K562 treated with DMSO at 1 percent for 24 hours (cell line): ENCODE results near the gene TSPY9. TPM values are rescaled to one million over a fixed set of nuclear protein-coding genes. Genes with fewer than 3 reads are reported as not detected.

ENCODE experiments used
- total RNA-seq: library from RNA; unstranded; fragments of 300-600 nt; gene quantifications from 2 replicates; pipeline ENCODE4 v1.2.3, GENCODE V29; 2022; ENCODE audit warnings: low read depth; ENCODE audit not compliant: insufficient read depth

TSPY9 gene, protein sequence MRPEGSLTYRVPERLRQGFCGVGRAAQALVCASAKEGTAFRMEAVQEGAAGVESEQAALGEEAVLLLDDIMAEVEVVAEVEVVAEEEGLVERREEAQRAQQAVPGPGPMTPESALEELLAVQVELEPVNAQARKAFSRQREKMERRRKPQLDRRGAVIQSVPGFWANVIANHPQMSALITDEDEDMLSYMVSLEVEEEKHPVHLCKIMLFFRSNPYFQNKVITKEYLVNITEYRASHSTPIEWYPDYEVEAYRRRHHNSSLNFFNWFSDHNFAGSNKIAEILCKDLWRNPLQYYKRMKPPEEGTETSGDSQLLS
- total RNA-seq: not detected in 2 replicates

DNA sequence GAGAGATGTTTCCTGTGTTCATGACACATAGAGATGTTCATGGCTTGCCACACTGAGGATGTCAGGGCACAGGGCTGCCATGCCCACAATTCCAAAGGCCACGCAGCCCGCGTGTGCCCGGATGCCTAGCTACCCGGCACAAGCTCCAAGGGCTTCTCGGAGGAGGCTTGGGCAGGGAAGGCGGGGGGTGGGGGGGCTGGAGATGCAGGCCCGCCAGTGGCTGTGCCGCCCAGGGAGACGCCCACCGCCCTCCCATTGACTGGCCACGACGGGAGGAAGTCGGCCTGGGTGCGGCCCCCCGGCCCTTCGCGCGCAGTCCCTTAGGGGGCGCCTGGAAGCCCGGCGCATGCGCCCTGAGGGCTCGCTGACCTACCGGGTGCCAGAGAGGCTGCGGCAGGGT is at the start of gene TSPY9:
Gene TSPY9, plus strand, starts transcription at position 301 of the 400 bp plus-strand sequence. Its CDS starts 46 bp downstream, at position 347.

DNA sequence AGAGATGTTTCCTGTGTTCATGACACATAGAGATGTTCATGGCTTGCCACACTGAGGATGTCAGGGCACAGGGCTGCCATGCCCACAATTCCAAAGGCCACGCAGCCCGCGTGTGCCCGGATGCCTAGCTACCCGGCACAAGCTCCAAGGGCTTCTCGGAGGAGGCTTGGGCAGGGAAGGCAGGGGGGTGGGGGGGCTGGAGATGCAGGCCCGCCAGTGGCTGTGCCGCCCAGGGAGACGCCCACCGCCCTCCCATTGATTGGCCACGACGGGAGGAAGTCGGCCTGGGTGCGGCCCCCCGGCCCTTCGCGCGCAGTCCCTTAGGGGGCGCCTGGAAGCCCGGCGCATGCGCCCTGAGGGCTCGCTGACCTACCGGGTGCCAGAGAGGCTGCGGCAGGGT is 20.4 kb upstream of the TSPY9 start, which contains the start of gene TSPY1:
Gene TSPY1, plus strand, starts transcription at position 301 of the 400 bp plus-strand sequence. Its CDS starts 46 bp downstream, at position 347.

DNA sequence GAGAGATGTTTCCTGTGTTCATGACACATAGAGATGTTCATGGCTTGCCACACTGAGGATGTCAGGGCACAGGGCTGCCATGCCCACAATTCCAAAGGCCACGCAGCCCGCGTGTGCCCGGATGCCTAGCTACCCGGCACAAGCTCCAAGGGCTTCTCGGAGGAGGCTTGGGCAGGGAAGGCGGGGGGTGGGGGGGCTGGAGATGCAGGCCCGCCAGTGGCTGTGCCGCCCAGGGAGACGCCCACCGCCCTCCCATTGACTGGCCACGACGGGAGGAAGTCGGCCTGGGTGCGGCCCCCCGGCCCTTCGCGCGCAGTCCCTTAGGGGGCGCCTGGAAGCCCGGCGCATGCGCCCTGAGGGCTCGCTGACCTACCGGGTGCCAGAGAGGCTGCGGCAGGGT is 40.5 kb downstream of the TSPY9 start, which contains the start of gene TSPY10:
Gene TSPY10, plus strand, starts transcription at position 301 of the 400 bp plus-strand sequence. Its CDS starts 46 bp downstream, at position 347.

Other genes with a start within 250 kb of the TSPY9 start
- not detected in 2 replicates for gene TSPY4, start 149.8 kb upstream of the TSPY9 start, total RNA-seq
- gene TSPY8, start 129.5 kb upstream of the TSPY9 start, total RNA-seq: not detected in 2 replicates
- gene TSPY3, start 88.8 kb upstream of the TSPY9 start, total RNA-seq: not detected in 2 replicates
- gene TSPY1, start 20.3 kb upstream of the TSPY9 start, total RNA-seq: not detected in 2 replicates
- gene TSPY10, start 40.6 kb downstream of the TSPY9 start, total RNA-seq: not detected in 2 replicates